Measurements from ENCODE around the gene FOXB1. TPM values are rescaled to one million over a fixed set of nuclear protein-coding genes. Genes with fewer than 3 reads are reported as not detected.

FOXB1 gene
- total and polyA plus RNA-seq, 9 of the 15 experiments (the other 6 are each of a cell fraction or from before 2014, with no cell fraction given), result not detected

GRCh38 chr15:59999612-60000112 lies 4.4 kb upstream of the FOXB1 start:
- ATAC-seq (no peak), FAIRE-seq (no peak), DNase-seq (ENCODE audit: extremely low read depth in 1 of 4, low spot score in 3 of 4) (no peak)
- no peak overlapping the region for H3K9ac ChIP-seq (ENCODE audit: insufficient read depth in 1 of 2, low read depth in 2 of 2, low read length in 2 of 2)
- no peaks in the 10 kb centered on the region for H3K79me2 ChIP-seq (ENCODE audit: control insufficient read depth, insufficient read depth, low read length)
- POLR2A ChIA-PET, result no interaction called here
- H3K9me1 ChIP-seq (ENCODE audit: control insufficient read depth, insufficient read depth, low read length), result no peaks in the 10 kb centered on the region
- no peaks in the 10 kb centered on the region for H3K36me3 ChIP-seq (ENCODE audit: control insufficient read depth, insufficient read depth, low read length)
- peaks cover 42 to 68% of the 10 kb centered on the region in 2 experiments for H3K27me3 ChIP-seq (ENCODE audit: control insufficient read depth in 2 of 2, insufficient read depth in 2 of 2, low read length in 2 of 2)
- no peak overlapping the region for H3K4me3 ChIP-seq
- no peak overlapping the region for H3K4me2 ChIP-seq (ENCODE audit: insufficient read depth, low read length)
- peaks cover 0 to 6% of the 10 kb centered on the region in 2 experiments; a peak in 1 of 5 replicates for H3K4me1 ChIP-seq (replicated peaks in 1 of 2; ENCODE audit: control insufficient read depth in 2 of 2, insufficient read depth in 2 of 2, low read length in 2 of 2)
- WGBS (ENCODE audit: insufficient coverage, low coverage, missing lambda C conversion rate), result 1% methylated on average over 13 of the region's 28 CpGs
- H2AFZ ChIP-seq (ENCODE audit: low read depth, low read length), result no peak overlapping the region
- CTCF ChIA-PET (ENCODE audit: low intra/inter-chr PET ratio), result no interaction called here
- in situ Hi-C loops (cut with MboI) (no loop called here), intact Hi-C loops (cut with micrococcal nuclease) (no loop called here)
- no TSS peak for BruUV-seq (replicated peaks)
- H4K20me1 ChIP-seq (replicated peaks; ENCODE audit: control insufficient read depth, insufficient read depth, low read length), result no peaks in the 10 kb centered on the region
- no peak overlapping the region for H3K27ac ChIP-seq (ENCODE audit: extremely low read depth, low read depth, low read length)
- H3K9me3 ChIP-seq (replicated peaks; ENCODE audit: control insufficient read depth, insufficient read depth, low read depth, low read length), result no peaks in the 10 kb centered on the region
- TF ChIP-seq POLR3A (IDR thresholded peaks at IDR 0.05; ENCODE audit: borderline replicate concordance, extremely low read depth, insufficient read depth, insufficient read length) (no peak), PCBP2 (IDR thresholded peaks at IDR 0.05; ENCODE audit: low read depth, low read length, poor library complexity, severe bottlenecking) (no peak), ZNF146 (CRISPR knock-in tag; IDR thresholded peaks at IDR 0.05; ENCODE audit: unreplicated experiment) (no peak), NELFE (IDR thresholded peaks at IDR 0.05; ENCODE audit: insufficient read depth, insufficient read length) (no peak), NR3C1 (CRISPR knock-in tag; IDR thresholded peaks at IDR 0.05) (no peak), UBTF (IDR thresholded peaks at IDR 0.05; ENCODE audit: borderline replicate concordance in 1 of 2, low read depth in 2 of 2, low read length in 2 of 2) (no peak), KDM2B (CRISPR knock-in tag; IDR thresholded peaks at IDR 0.05) (no peak), ZBTB49 (CRISPR knock-in tag; IDR thresholded peaks at IDR 0.05; ENCODE audit: borderline replicate concordance) (no peak), E2F8 (IDR thresholded peaks at IDR 0.05; ENCODE audit: low read depth, partially characterized antibody) (no peak), MCM2 (IDR thresholded peaks at IDR 0.05; ENCODE audit: low read depth) (no peak), ZNF76 (CRISPR knock-in tag; IDR thresholded peaks at IDR 0.05; ENCODE audit: borderline replicate concordance) (no peak)
